Endothelial cell of umbilical vein (primary cell): ENCODE results near the gene TMEM37.

ENCODE experiments used
- CTCF ChIP-seq, 2 donors: IDR thresholded peaks; 1 replicate in 1 of 2; 2 replicates in 1 of 2; pipeline ENCODE4 v1.5.1; 2011; ENCODE audit warnings: low read length in 2 of 2, mild to moderate bottlenecking in 2 of 2, moderate library complexity in 2 of 2, control low read depth in 1 of 2, inconsistent platforms in 1 of 2, low read depth in 1 of 2; ENCODE audit not compliant: insufficient read depth in 1 of 2; ENCODE audit errors: extremely low read depth in 1 of 2
- EZH2 ChIP-seq: IDR thresholded peaks from 2 replicates; pipeline ENCODE4 v1.6.1; 2012; ENCODE audit warnings: borderline replicate concordance, low read depth, mild to moderate bottlenecking, moderate library complexity, low read length, inconsistent platforms; ENCODE audit not compliant: severe bottlenecking
- FOS ChIP-seq: IDR thresholded peaks from 2 replicates; pipeline ENCODE4 v1.6.1; 2011; ENCODE audit warnings: mild to moderate bottlenecking, low read length, moderate library complexity, borderline replicate concordance; ENCODE audit not compliant: insufficient read depth
- JUN ChIP-seq: IDR thresholded peaks from 2 replicates; pipeline ENCODE4 v1.6.1; 2011; ENCODE audit warnings: borderline replicate concordance, low read depth; ENCODE audit not compliant: insufficient read length, insufficient read depth
- MAX ChIP-seq: IDR thresholded peaks from 2 replicates; pipeline ENCODE4 v1.6.1; 2011; ENCODE audit not compliant: insufficient read depth, insufficient read length
- MYC ChIP-seq: IDR thresholded peaks from one replicate; pipeline ENCODE4 v1.6.1; 2011; ENCODE audit warnings: mild to moderate bottlenecking, low read depth, low read length
- POLR2A ChIP-seq: IDR thresholded peaks from 2 replicates; pipeline ENCODE4 v1.6.1; 2012; ENCODE audit warnings: low read depth, mild to moderate bottlenecking, control low read depth, low read length
- POLR2AphosphoS5 ChIP-seq: IDR thresholded peaks from 2 replicates; pipeline ENCODE4 v1.6.1; 2012; ENCODE audit warnings: low read depth, mild to moderate bottlenecking, control low read depth, low read length, moderate library complexity; ENCODE audit not compliant: insufficient read depth

GRCh38 chr2:119463990-119464389 lies 32.3 kb downstream of the TMEM37 start:
- TF ChIP-seq MAX = no peak
- no peak for TF ChIP-seq CTCF (IDR thresholded peaks at IDR 0.05; ENCODE audit: extremely low read depth in 1 of 2, insufficient read depth in 1 of 2, low read depth in 1 of 2, low read length in 2 of 2)
- TF ChIP-seq POLR2AphosphoS5 = no peak
- TF ChIP-seq POLR2A = no peak
- no peak for TF ChIP-seq EZH2
- no peak for TF ChIP-seq MYC
- TF ChIP-seq JUN = no peak
- TF ChIP-seq FOS = no peak
